ENCODE results near the gene C15orf62.

C15orf62 gene

DNA sequence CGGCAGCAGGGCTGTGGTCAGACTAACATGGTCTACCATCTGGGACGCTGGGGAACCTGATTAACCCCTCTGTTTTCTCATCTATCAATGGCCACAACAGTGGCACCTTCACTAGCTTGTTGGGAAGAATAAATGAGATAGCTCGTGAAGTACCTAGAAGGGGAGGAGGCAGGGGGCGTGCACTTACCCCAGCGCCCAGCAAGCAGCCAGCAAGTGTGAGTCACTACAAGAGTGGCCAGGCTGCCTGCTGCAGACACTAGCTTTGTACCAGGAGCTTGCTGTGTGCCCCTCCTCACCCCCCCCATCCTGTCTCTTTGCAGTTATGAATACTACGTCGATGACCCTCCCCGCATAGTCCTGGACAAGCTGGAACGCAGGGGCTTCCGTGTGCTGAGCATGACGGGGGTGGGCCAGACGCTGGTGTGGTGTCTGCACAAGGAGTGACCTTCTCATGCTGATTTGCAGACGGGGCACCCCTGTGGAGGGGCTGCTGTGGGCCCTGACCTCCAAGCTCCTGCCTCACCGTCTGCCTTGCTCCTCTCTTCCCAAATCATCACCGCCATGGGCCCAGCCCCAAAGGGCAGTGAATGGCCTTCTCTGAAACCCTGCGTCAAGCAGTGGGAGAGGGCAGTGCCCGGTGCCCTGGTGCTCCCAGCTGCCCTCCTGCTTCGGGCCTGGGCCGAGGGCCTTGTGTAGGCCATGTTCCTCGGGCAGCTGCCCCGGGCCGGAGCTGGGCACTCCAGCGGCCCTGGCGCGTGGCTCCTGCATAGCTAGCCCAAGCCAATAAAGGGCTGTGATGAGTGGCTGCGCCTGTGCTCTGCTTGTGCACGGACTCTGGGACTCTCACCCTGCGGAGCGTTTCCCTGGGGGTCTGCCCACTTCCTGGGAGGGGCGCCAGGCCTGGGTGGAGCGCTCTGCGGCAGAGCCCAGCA is 2.6 kb upstream of the C15orf62 start:
- no peak for TF ChIP-seq CTCF (IDR thresholded peaks at IDR 0.05)

GRCh38 chr15:40767838-40768500 is 1.8 kb upstream of the C15orf62 start:
- TF ChIP-seq CTCF (IDR thresholded peaks at IDR 0.05): no peak

DNA sequence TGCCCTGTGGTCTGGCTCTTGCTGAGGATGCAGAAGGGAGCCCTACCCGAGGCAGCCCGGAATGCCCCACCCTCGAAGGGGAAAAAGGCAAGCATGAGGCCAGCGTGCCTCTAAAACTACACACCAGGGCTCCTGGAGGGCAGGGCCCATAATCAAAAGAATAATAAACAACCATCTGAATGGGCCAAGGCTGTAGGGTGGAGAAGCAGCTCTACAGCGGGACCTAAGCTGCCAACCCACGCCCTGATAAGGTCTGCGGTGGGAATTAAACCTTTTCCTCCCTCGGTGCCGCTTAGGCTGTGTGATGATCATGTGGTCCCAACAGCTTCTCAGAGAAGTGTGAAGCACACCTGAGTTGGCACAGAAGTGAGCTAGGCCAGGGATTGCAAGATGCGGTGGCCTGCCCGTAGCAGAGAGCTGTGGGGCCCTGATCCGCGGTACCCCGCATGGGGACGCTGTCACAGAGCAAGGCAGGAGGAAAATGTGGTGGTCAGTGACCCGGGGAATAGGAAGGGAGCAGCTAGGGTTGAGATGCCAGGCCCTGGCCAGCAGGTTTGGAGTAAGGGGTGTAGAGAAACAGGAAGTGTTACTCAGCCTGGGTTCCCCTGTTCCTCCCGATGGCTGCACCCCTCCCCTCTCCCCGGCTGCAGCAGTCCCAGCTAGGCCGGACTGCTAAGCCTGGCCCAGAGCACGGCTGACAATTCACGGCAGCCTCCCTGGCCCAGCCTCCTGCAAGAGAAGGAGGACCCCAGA is 1.1 kb upstream of the C15orf62 start:
- no peak for TF ChIP-seq CTCF (IDR thresholded peaks at IDR 0.05)

GRCh38 chr15:40770147-40770721 is 454 bp downstream of the C15orf62 start:
- no peak for TF ChIP-seq CTCF (IDR thresholded peaks at IDR 0.05)

- no peak for TF ChIP-seq CTCF (IDR thresholded peaks at IDR 0.05)
These were observed 1.5 kb downstream of the C15orf62 start for GRCh38 chr15:40771242-40771641.

DNA sequence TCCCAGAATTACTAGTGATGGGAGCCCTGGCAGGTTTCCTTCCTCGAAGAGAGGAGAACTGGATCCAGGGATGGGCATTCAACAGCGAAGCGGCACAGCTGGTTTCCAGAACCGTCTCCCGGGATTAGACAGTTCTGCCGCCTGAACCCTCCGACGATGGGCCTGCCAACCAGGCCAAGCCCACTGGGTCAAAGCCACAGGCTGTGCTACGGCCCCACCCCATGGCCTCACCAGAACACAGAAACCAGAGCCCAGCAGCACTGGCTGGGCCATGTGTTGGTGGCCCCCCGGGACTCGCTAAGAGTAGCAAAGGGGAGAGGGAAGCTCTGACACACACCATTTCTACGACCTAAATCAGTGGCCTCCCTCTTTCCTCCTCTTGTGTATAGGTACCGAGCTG is 2.2 kb downstream of the C15orf62 start:
- TF ChIP-seq CTCF (IDR thresholded peaks at IDR 0.05): no peak

- no peak for TF ChIP-seq CTCF (IDR thresholded peaks at IDR 0.05)
These were observed 3.7 kb downstream of the C15orf62 start for GRCh38 chr15:40773496-40773895.

All from LNCAP (cell line).